ENCODE measurements around the gene SYTL3.

Gene SYTL3

GRCh38 chr6:158772851-158773371, 123.1 kb downstream of the SYTL3 start:
- no peak for TF ChIP-seq CTCF (IDR thresholded peaks at IDR 0.05)

- TF ChIP-seq CTCF (IDR thresholded peaks at IDR 0.05), result no peak
Observed at GRCh38 chr6:158773581-158774449, 124.0 kb downstream of the SYTL3 start.

GRCh38 chr6:158774717-158775449, 125.0 kb downstream of the SYTL3 start:
- TF ChIP-seq CTCF (IDR thresholded peaks at IDR 0.05), result no peak

- no peak for TF ChIP-seq CTCF (IDR thresholded peaks at IDR 0.05)
Observed at GRCh38 chr6:158775832-158776231, 126.0 kb downstream of the SYTL3 start.

GRCh38 chr6:158776737-158777136, 126.9 kb downstream of the SYTL3 start:
- no peak for TF ChIP-seq CTCF (IDR thresholded peaks at IDR 0.05)

GRCh38 chr6:158777510-158777909, 127.7 kb downstream of the SYTL3 start:
- no peak for TF ChIP-seq CTCF (IDR thresholded peaks at IDR 0.05)

GRCh38 chr6:158778005-158778527, 128.2 kb downstream of the SYTL3 start:
- TF ChIP-seq CTCF (IDR thresholded peaks at IDR 0.05), result no peak
